ENCODE measurements around the gene RECK. TPM values are rescaled to one million over a fixed set of nuclear protein-coding genes. Genes with fewer than 3 reads are reported as not detected.
"Not testable (repeated sequence)": the region's sequence is repeated elsewhere in the genome, so short reads cannot be mapped to it uniquely, and the experiment has no call there.

The RECK gene, protein sequence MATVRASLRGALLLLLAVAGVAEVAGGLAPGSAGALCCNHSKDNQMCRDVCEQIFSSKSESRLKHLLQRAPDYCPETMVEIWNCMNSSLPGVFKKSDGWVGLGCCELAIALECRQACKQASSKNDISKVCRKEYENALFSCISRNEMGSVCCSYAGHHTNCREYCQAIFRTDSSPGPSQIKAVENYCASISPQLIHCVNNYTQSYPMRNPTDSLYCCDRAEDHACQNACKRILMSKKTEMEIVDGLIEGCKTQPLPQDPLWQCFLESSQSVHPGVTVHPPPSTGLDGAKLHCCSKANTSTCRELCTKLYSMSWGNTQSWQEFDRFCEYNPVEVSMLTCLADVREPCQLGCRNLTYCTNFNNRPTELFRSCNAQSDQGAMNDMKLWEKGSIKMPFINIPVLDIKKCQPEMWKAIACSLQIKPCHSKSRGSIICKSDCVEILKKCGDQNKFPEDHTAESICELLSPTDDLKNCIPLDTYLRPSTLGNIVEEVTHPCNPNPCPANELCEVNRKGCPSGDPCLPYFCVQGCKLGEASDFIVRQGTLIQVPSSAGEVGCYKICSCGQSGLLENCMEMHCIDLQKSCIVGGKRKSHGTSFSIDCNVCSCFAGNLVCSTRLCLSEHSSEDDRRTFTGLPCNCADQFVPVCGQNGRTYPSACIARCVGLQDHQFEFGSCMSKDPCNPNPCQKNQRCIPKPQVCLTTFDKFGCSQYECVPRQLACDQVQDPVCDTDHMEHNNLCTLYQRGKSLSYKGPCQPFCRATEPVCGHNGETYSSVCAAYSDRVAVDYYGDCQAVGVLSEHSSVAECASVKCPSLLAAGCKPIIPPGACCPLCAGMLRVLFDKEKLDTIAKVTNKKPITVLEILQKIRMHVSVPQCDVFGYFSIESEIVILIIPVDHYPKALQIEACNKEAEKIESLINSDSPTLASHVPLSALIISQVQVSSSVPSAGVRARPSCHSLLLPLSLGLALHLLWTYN
- 16.4 and 18.7 TPM in 2 replicates for total RNA-seq

DNA sequence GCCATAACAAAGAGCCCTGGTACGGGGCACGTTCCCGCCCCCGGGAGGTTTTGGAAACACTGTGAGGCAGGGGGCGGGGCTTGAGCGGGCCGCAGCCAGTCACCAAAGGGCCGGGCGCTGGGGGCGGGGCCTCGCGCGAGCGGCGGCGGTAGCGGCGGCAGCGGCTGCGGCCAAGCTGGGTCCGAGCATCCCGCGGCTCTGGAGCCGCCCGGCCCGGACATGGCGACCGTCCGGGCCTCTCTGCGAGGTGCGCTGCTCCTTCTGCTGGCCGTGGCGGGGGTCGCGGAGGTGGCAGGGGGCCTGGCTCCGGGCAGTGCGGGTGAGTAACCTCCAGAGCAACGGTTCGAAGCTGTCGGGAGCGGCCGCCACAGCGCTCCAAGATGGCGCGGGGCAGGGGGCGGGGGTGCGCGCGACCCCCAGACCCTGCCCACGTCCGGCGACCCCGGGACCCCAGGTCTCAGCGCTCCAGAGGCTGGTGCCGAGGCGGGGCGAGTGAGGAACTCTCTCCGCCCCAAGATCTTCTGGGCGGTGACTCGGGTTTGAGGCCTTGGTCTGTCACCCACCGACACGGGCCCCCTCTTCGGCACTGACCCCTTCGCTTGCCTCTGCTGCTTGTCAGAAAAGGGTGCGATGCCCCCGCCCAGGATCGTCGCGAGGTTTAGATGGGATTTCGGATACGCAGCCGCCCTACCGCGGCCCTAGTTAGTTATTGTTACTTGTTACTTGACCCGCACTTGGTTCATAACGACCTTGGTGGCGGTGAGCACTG lies at the start of gene RECK:
Gene RECK, plus strand, starts transcription at position 134 of the 769 bp plus-strand sequence. Its CDS starts 86 bp downstream, at position 220.
- no peak for DNase-seq (ENCODE audit: extremely low read depth, low read depth, low spot score)

GRCh38 chr9:35990155-35990554 lies 46.6 kb upstream of the RECK start:
- no peak for DNase-seq (ENCODE audit: extremely low read depth, low read depth, low spot score)

GRCh38 chr9:35993136-35993535 lies 43.6 kb upstream of the RECK start:
- DNase-seq (ENCODE audit: extremely low read depth, low read depth, low spot score): not testable (repeated sequence)

GRCh38 chr9:35993976-35994720 lies 42.6 kb upstream of the RECK start:
- no peak for DNase-seq (ENCODE audit: extremely low read depth, low read depth, low spot score)

GRCh38 chr9:35994959-35995358 lies 41.8 kb upstream of the RECK start:
- DNase-seq (ENCODE audit: extremely low read depth, low read depth, low spot score): no peak

- DNase-seq (ENCODE audit: extremely low read depth, low read depth, low spot score): no peak
Measured at GRCh38 chr9:35996358-35996970, 40.2 kb upstream of the RECK start.

DNA sequence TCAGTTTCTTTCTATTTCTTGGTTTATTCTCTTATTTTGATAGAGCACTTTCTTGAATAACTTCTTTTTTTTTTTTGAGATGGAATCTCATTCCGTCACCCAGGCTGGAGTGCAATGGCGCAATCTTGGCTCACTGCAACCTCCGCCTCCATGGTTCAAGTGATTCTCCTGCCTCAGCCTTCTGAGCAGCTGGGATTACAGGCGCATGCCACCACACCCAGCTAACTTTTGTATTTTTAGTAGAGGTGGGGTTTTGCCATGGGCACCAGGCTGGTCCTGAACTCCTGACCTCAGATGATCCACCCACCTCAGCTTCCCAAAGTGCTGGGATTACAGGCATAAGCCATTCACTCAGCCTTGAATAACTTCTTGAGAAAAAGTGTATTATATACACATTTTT lies 39.7 kb upstream of the RECK start:
- DNase-seq (ENCODE audit: extremely low read depth, low read depth, low spot score): not testable (repeated sequence)

GRCh38 chr9:35998333-35998732 lies 38.4 kb upstream of the RECK start:
- DNase-seq (ENCODE audit: extremely low read depth, low read depth, low spot score): no peak

- no peak for DNase-seq (ENCODE audit: extremely low read depth, low read depth, low spot score)
Measured at GRCh38 chr9:36005891-36006290, 30.8 kb upstream of the RECK start.

DNA sequence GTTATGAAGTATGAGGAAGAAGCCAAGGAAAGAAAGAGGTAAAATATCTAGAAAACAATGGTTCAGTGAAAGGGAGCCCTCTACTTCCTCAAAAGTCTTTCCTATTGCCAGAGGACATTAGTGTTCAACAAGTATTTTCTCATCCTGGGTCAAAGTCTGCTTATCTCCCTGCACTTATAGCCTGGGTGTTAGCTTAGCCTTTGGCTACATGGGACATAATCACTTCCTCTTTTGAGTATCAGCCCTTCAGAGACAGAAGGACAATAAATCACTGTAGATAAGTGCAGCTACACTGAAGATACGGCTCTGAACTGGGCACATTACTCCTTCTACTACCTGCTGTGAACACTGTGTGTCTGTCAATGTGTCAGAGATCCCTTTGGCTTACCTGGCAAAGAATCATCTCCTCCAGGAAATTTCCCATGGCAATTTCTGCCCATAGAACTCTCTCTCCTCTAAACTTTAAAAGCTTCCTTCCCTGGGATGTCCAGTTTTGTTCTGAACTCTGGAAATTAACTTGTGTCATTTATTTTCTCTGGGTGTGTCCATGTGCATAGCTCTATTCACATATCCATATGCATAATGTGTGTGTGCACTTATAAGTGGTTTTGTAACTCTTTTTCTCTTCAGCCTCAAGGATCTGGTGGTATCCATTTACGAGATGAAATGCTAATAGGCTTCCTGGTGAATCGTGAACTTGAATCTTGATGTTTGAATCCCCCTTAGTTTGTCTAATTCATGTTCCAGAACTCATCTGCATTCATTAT lies 30.0 kb upstream of the RECK start:
- DNase-seq (ENCODE audit: extremely low read depth, low read depth, low spot score): no peak

DNA sequence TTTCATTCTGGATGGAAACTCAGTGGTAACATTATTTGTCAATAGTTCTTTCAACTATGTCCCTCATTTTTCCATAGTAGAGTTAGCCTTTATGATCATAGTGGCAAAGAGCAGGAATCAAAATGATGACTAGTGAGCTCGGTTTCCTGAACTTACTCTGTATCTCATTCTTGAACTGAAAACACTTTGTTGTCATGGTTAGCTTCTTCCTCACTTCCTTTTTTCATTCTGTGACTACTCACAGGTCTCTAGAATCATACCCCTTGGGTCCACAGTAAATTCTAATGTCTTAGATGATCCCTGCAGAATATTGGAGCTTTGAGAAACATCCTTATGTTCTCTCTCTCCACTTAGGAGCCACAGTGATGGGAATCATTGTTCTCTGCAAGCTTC lies 29.4 kb upstream of the RECK start:
- DNase-seq (ENCODE audit: extremely low read depth, low read depth, low spot score): no peak

DNA sequence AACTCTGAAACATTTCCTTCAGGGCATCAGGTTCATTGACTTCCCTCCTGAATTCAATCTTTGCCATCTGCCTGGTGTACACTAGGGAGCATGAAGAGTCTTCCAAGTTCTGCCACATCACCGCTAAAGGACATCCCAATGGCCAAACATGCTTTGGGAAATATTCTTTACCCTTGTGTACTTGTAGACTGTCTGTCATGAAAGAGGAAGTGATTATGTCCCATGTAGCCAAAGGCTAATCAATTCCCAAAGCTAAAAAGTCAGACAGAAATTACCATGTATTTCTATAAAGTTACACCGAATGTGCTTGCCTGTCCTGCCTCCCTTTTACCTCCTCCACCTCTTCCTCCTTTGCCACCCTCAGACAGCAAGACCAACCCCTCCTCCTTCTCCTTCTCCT lies 28.9 kb upstream of the RECK start:
- DNase-seq (ENCODE audit: extremely low read depth, low read depth, low spot score): no peak

DNA sequence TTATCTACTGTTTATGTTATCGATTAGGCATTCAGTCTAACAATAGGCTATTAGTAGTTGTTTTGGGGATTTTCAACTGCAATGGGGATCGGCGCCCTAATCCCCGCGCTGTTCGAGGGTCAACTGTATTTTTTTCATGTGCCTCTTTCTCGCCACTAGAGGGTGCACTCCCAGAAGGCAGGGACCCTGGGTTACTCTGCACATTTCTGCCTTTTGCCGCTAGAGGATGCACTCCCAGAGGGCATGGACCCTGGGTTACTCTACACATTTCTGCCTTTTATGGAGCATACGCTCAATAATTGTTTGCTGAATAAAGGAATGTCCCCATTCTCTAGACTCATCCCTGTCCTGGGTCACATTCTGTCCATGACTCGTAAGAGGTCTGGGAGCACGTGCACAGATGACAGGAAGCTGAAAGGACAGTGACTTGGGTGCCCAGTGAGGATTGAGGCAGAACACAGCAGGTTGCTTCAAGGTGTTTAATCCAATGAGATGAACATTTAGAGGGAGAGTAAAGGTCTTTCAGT lies 27.9 kb upstream of the RECK start:
- peak; percentile 41 for DNase-seq (ENCODE audit: extremely low read depth, low read depth, low spot score)

DNA sequence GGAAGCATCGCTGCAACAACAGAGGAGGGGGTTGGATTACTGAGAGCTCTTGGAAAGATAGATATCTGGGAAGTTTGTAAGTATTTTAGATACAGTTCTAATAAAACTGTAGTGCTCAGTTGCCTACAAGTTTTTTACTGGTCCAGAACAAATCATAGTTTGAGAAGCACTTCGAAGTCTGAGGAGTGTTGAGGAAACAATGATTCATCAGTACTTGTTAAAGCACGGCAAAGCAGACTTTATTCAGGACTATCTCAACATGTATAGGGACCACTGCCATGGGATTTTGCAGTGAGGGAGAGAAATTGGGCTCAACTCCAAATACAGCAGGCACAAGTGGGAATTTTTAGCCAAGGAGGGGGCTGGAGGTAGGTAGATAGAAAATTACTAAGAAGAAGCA lies 25.3 kb upstream of the RECK start:
- no peak for DNase-seq (ENCODE audit: extremely low read depth, low read depth, low spot score)

DNA sequence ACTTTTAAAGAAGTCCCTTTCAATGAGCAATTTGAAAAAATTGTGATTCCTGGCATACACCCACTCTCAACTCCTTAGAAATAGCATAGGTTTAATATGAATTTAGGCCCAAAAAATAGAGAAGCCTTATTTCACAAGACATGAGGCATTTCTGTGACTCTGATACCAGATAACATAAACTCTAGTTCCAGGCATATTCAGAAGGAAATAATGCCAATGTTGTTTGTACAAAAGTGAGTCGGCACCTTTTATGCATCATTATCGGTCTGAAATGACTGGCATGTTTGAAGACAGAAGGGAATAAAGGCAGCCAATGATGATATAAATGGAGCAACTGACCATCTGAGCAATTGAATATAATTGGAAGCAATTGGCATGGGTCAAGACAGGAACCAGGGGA lies 19.4 kb upstream of the RECK start:
- DNase-seq (ENCODE audit: extremely low read depth, low read depth, low spot score): no peak

DNA sequence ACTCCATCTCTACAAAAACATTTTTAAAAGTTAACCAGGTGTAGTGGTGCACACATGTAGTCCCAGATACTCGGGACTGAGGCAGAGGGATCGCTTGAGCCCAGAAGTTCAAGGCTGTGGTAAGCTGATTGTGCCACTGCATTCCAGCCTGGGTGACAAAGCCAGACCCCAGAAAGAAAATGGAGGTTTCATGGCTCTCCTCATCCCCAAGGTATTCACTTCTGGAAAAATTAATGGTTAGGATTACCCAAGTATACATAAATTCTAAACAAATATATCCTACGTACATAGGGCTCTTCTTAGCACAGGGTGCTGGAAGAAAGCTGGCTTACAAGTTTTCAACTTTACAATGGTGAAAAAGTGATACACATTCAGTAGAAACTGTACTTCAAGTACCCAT lies 18.6 kb upstream of the RECK start:
- no peak for DNase-seq (ENCODE audit: extremely low read depth, low read depth, low spot score)

- DNase-seq (ENCODE audit: extremely low read depth, low read depth, low spot score): no peak
Measured at GRCh38 chr9:36018891-36019720, 17.6 kb upstream of the RECK start.

DNA sequence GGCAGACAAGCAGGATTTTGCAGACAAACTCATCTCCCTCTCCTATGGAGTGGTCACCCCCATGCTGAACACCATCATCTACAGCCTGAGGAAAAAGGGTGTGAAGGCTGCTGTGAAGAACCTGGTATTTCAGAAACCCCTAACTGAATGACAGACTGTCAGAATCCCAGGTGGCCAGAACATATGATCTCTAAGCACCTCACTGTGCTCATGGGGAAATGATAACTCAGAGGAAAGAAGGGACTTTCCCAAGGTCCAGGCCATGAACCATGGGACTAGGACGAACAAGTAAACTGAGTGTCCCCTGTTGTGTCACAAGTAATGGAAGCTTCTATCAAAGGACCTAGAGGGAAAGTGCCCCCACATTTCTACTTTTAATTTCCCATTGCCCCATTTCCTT lies 14.7 kb upstream of the RECK start:
- DNase-seq (ENCODE audit: extremely low read depth, low read depth, low spot score): no peak
